GM15510 (cell line): ENCODE data around the gene PFN3.

Source experiments
- POLR2A ChIP-seq: IDR thresholded peaks from 3 replicates; pipeline ENCODE4 v1.6.1; 2011; ENCODE audit warnings: borderline replicate concordance; ENCODE audit not compliant: insufficient read length; ENCODE audit errors: extremely low read depth

Gene PFN3

DNA sequence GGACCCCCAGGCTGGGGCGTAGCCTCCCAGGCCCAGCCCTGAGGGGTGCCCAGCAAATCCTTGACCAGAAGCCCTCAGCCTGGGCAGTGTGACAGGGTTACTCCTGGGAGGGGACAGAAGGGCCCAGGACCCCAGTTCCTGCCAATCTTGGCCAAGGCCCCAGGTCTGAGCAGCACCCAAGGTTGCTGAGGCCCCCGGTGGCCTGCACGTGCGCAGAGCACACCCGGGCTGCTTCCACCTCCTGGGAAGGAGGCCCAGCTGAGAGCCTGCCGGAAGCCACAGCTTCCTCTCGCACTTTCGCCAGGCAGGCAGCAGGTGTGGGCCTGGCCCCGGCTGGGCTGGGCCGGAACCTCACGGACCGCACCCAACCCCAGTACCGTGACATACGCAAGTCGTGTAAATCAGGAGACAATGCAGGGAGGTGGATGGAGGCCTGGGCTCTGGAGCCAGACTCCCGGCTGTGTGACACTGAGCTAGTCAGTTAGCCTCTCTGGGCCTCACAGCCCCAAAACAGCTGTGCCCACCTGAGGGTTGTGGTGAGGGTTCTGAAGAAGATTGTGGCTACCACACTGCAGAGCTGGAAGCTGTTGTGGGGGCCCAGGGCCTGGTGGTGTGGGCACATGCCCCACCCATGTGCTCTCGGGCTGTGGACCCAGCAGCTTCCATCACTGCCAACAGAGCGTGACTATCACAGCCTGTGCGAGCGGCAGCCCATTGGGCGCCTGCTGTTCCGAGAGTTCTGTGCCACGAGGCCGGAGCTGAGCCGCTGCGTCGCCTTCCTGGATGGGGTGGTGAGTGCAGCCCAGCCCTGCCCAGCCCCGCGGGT, 31.1 kb upstream of the PFN3 start:
- TF ChIP-seq POLR2A: peak; percentile 22

DNA sequence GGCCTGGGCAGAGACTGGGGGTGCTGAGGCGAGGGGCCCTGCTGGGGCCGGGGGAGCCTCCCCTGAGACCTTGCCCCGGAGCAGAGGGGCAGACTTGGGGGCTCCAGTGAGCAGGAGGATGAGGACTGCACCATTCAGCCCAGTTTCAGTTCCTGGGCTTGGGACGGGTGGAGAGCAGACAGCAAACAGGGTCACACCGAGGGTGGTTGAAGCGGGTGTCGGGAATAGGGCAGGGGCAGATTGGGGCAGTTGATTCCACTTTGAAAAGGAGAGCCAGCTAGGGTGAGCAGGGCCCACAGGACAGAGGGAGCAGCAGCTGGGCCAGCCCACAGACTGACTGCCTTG, 30.5 kb upstream of the PFN3 start:
- TF ChIP-seq POLR2A: no peak

- no peak for TF ChIP-seq POLR2A
These were observed 29.9 kb upstream of the PFN3 start for GRCh38 chr5:177430140-177430951.

DNA sequence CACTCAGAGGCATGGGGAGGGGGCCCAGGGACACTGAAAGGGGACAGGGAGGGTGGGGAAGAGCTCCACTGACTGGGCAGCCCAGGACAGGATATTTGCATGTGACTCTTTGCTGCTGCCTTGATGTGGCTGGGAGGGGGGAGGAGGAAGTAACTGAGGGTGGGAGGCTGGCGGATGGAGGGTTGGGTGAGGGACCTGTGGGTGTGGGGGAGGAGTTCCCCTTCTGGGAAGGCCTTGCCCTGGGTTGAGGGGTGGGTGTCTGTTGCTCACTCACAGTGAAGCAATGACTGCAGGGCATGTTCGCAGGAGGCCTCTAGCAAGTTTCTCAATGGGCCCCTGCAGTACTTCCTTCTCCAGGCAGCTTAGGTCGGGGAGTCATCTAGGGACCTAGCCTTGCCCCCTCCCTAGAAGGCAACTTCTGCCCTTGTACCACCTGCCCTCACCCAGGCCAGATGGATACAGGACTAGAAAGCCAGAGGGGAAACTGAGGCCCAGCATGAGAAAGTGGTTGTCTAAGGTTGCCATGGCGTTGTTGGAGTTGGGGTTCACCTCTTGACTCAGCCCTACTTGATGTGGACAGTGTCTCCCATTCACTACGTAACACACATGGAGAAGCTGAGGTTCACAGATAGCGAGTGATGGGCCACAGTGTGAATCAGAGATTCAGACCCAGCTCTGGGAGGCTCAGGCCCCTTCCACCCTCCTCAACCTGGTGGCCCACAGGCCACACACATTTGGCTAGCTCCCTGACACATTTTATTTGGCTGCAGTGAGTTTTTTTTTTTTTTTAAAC, 29.0 kb upstream of the PFN3 start:
- TF ChIP-seq POLR2A: peak; percentile 27

DNA sequence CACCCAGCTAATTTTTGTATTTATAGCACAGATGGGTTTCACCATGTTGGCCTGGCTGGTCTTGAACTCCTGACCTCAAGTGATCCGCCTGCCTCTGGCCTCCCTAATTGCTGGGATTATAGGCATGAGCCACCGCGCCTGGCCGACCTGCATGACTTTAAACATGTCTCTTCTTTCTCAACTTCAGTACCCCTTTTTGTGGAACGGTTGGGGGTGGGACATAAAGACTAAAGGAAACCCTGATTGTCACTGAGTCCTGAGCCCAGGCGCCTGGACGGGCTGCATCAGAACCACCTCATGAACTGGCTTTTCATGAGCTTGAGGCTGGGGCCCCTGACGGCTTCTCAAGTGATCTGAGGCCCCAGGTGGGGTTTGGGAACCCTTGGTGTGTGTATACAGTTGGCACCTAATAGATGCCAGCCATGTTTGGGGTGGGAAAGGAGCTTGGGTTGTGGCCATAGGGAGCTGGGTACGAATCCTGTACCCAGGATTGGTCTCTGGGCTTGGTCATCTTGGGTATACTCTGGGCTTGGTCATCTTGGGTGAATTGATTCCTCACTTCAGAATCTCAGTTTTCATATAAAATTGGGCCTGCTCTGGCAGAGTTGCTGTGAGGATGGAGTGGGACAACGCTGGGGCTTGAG, 28.2 kb upstream of the PFN3 start:
- TF ChIP-seq POLR2A: no peak

- peak; percentile 32 for TF ChIP-seq POLR2A
These were observed 27.6 kb upstream of the PFN3 start for GRCh38 chr5:177427919-177428573.

DNA sequence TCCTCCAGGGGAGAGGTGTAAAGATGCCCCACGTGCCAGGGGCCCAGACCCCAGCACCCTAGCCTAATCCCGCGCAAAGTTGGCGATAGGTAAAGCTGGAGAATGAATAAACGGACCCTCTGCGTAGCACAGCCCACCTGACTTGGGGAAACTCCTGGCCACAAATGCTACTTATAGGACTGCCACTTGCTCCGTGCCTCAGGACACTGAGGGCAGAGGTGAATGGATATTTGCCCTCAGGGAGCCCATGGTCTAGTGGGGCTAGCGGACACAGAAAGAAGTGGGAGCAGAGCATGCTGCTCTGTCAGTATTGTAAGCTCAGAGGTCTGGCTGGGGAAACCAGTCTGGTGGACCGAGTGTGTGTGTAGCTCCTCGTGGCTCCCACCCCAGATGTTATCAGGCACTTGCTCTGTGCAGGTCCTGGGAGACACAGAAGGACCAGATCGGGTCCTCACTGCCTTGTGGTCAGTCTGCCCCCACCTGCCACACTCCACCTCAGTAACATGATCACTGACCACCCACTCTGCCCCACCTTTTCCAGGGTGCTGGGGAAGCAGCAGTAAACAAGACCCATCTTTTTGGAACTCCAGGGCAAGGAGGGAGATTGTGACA, 26.9 kb upstream of the PFN3 start:
- TF ChIP-seq POLR2A: no peak

- TF ChIP-seq POLR2A: peak; percentile 73
These were observed 26.2 kb upstream of the PFN3 start, which contains the start of gene GRK6 for GRCh38 chr5:177426566-177427210. GRK6 (plus strand) TSS chr5:177426676; CDS start chr5:177426846, 170 bp downstream.

DNA sequence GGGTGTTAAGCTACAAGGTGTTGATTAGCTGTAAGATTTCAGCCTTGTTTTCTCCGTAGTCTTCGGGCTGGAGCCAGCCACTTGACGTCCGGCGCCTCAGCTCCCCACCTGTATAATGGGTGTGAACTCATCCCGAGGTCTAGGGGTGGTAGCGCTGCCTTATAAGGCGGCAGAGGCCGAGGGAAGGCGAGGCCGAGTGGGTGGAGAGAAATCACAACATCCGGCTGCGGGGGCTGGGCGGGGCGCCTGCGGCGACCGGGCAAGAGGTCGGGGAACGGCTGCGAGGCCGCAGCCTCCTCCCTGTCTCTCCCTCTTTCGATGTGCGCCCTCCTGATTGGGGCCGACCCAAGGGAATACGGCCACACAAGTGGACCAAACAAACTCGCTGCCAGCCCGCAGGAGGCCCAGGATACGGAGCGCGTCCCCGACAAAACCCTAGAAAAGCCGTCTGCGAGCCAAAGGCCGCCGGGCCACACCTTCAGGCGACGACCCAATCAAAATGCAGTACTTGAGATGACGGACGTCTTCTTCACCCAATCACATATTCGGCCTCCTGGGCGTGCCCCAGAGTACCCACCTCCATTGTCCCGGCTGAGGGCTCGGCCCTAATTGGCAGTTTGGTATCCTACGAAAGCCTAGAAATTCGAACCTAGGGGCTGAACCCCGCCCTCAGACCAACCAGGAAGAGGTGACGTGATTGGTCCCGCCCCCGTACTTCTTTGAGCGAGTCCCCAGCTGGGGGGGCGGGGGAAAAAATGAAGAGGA, 25.5 kb upstream of the PFN3 start:
- peak; percentile 87 for TF ChIP-seq POLR2A

GRCh38 chr5:177425196-177425800, 24.8 kb upstream of the PFN3 start:
- no peak for TF ChIP-seq POLR2A

DNA sequence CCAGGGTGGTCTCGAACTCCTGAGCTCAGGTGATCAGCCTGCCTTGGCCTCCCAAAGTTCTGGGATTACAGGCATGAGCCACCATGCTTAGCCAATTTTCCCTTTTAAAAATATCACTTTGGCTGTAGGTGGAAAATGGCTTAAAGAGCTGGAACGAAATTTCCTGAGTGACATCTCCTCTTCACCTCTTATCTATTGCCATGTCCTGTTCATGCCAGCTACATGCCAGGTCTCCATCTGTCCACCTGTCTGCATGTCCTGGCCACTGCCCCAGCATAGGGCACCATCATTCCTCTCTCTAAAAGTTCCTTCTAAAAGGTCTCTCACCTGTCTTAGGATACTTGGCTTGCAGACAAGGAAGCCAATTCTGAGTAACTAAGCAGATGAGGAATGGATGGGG, 23.2 kb upstream of the PFN3 start:
- TF ChIP-seq POLR2A: no peak

DNA sequence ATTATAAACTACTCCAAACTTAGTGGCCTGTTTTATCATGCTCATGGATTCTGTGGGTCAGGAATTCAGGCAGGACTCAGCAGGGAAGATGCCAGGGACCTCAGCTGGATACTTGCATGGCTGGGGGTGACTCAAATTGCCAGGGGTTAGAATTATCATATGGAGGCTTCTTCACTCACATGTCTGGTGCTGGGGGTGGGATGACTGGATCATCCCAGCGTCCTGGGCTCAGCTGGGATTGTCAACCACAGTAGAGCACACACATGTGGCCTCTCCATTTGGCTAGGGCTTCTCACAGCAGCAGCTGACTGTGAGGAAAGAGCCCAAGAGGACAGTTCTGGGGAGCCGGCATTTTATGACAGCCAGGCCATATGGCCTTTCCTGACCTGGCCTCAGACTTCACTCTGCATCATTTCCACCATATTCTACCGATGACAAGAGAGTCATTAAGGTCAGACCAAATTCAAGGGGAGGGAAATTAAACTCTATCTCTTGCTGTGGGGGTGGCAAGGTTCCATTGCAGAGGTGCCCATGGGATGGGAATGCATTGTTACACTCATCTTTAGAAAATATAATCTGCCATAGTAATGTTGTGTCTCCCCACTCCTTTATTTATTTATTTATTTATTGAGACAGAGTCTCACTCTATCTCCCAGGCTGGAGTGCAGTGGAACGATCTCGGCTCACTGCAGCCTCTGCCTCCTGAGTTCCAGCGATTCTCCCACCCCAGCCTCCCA, 20.8 kb upstream of the PFN3 start:
- TF ChIP-seq POLR2A: no peak

GRCh38 chr5:177419046-177419445, 18.6 kb upstream of the PFN3 start:
- no peak for TF ChIP-seq POLR2A
